GM04503 (cell line): ENCODE data around the gene PTPN6.
A peak's percentile ranks its signal among the peaks of the same experiment; 100 is the strongest.

Experiments
- DNase-seq: peaks from one replicate; pipeline ENCODE4 v3.0.0-alpha.2; 2012; ENCODE audit warnings: low read depth

PTPN6 gene

DNA sequence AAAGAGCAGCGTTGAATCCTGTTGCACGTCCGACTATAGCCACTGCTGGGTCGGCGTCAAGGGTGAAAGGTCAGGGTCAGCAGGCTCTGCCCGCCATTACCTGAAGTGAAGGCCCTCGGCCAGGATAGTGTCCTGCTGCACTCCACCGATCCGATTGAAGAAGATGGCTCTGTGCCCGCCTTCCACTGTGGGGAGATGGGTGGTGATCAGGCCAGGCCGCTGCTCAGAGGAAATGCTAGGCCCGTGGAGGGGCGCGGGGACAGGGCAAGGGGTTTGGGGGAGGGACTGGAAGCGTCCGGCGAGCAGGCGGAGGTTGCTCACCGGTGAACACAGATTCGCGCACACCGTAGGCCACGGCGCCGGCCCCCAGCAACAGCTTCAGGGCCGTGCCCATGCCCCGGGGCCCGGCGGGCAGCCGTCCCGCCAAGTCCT is 19.0 kb downstream of the PTPN6 start:
- DNase-seq = no peak

DNA sequence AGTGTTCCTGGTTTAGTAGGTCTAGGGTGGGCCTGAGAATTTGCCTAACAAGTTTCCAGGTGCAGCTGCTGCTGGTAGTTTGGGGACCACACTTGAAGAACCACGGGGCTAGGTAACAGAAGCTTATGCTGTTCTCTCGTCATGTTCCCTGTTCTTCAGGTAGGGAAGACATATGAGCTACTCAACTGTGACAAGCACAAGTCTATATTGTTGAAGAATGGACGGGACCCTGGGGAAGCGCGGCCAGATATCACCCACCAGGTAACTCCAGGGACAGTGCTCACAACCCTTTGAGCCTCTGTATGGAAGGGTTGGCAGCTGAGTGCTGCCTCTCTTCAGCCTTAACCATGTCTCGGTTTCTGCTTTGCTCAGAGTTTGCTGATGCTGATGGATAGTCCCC is 23.0 kb downstream of the PTPN6 start:
- no peak for DNase-seq

DNA sequence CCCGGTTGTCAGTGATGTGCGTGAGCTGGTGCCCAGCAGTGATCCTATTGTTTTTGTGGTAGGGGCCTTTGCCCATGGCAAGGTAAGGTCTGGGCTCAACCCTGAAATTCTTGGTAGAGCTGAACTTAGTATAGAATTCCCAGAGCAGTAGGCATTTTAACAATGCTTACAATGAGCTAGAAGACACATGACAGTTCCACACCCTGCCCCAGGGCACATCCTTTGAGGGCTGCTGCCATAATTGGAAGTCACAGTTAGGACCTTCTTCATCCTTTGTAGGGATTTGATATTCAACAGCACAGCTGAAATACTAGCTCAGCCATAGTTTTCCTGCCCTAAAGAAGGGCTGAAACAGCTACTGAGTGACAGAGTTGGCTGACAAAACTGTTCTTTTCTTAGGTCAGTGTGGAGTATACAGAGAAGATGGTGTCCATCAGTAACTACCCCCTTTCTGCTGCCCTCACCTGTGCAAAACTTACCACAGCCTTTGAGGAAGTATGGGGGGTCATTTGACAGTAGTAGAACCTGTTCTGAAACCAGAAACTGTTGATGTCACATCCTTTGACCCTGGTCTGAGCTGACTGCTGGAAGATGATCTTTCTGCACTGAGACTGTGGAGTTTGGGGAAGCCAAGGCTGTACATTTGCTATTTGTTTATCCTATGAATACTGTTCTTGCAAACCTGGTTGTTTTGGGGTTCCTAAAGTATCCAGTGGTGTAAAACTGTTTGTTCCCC is 24.3 kb downstream of the PTPN6 start:
- DNase-seq = no peak

DNA sequence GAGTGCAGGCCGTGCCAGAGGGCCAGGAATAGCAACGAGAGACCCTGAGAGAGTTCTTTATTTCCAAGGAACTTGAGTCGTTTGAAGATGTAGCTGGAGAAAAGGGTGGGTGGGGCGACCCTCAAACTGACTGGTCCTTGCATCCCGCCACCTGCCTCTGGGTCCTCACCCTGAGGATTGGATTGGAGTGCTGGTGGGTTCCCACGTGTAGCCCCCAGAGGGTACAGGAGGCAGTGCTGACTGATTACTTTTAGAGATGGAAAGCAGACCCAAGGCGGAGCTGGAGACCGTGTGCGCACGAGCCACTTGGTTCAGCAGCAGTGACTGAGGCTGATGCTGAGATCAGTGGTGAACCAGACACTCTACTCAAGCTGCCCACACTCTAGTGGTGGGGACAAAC is 26.5 kb downstream of the PTPN6 start:
- DNase-seq = no peak

DNA sequence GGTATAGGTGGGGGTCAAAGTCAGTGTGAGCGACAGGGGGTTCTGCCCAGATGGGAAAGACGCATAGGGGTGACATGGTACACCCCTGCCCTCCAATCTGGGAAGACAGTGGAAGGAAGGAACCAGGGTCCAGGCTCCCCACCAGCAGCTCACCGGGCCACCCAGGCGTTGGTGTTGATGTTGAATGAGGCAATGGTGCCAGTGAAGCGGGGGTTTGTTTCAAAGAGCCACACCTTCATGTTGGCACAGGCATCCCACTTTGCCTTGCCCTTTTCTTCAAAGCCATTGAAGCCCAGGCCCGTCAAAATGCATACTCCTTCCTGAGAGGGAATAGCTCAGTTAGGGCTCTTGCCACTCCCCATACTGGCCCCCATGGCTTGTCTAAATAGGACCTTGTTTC is 27.0 kb downstream of the PTPN6 start:
- no peak for DNase-seq

DNA sequence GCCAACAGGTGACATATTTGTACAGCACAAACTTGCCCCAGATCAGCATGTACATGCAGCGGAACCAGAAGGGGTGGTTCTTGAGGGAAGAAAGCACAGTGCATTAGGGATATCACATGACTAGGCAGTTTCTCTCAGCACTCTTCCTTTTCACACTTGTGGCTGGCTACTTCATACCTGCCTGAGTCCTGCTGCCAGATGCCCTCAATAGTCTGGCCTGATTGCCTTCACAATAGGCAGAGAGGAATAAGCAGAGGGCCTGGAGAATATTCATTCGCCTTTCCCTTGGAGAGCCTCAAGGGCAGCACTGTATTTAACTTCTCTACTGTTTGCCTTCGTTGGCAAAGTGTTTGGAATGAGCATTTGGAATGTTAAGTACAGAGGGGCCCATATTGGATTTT is 27.5 kb downstream of the PTPN6 start:
- no peak for DNase-seq

DNA sequence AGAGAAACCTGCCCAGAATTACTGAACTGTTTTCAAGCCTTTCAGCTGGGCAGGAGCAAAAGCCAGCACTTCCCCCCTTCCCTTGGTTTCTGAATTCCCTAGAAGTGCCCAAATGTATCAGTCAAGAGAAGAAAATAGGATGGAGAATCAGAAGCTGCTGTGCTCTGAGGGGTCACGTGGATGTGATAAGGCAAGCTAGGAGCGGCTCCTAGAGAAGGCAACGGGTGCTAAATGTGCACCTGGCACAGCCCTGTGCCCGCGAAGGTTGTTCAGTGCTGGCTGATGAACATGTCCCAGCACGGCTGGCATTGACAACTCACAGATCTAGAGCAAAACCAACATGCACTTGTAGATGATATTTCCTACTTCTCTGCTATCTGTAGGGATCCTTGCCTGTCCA is 27.9 kb downstream of the PTPN6 start:
- no peak for DNase-seq

DNA sequence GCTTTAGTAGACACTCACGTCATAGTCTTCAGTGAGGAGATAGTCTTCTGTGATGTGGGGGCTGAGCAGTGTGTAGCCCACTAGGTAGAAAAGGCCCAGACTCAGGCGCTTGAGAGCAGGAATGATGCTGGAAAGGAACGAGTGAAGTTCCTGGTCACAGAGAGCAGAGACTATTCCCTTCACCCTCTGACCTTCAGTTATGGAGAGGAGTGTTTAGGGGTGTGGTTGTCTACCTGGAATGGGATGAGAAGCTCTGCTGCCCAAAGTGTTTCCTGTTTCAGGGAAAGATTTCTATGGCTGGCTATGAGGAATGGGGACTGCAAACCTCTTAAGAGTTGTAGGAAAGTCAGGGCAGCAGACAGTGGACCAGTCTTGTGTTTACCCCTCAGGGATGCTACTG is 28.3 kb downstream of the PTPN6 start:
- no peak for DNase-seq

DNA sequence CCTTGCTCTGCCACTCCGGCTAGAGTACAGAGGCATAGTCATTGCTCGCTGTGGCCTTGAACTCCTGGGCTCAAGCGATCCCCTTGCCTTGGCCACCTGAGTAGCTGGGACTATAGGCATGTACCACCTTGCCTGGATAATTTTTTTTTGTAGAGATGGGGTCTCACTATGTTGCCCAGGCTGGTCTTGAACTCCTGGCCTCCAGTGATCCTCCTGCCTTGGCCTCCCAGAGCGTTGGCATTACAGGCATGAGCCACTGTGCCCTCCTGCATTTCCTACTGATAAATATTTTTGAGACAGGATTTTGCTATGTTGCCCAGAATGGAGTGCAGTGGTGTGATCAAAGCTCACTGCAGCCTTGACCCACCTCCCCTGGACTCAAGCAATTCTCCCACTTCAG is 28.9 kb downstream of the PTPN6 start:
- no peak for DNase-seq

DNA sequence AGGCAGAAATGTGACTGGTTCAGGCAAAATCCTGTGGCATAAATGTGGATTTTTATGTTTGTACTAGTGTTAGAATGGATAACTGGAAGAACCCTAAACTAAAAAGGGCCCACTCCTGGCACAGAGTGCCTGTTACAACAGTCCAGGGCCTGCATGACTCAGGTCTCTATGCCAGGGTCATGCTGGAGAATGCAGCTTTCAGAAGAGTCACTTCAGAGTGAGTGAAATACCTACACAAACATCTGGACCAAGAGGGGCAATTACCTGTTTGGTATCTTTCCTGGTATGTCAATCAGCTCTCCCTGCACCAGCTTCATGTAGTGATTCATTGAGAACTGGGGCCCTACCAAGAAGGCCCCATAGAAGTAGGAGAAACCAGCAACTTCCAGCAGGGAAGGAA is 29.6 kb downstream of the PTPN6 start:
- DNase-seq = no peak

DNA sequence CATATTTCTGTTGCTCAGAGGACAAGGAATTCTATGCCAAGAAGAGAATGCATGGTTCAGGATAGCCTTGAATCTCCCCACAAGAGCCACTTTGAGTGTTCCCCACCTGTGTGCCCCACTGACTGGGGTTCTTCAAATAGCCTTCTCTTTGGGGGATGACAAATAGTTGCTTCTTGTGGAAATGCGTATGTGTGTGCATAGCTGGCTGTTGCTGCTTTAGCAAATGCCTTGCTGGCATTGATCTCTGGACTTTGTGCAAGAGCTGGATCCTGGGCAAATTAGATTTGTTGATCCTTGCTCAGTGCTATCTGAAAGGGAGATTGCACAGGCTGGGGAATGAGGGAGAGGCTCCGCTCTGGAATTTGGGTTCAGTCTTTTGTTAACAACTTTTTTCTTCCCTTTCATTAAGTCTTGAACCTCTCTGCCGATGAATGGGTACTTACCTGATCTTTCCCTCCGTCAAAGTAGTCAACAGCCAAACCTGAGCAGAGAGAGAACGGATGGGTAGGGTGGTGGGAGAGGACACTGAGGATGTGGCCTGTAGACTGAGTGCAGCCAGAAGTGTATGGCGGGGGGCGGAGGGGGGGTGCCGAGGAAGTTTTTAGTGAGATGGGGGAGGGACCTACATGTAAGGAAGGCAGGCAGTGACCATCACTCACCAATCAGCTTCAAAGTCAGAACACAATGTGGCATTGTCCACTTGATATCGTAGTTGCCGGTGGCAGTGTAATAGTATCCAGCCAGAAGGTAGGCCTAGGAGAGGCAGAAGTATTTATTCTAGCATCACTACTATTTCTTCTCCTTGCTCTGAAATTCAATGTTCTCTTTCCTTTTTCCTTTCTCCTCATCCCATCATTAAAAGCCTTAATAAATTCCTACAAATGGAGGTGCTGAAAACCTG is 30.2 kb downstream of the PTPN6 start:
- no peak for DNase-seq

DNA sequence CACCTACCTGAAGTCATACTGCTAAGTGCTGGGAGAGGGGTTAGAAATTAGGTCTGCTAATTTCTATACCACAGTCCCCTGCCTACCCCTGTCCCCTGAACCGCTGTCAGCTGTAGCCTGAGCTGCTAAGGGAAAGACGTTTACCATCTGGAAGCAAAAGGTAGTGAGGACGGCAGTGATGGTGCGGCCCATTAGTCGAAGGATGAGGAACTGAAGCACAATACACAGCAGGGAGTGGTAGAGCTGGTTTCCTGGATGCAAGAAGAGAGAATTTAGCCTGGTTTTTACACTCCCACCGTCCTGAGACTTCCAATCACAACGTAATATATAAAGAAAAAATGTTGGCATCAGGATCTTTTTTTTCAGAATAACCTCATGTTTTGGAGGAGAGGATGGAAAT is 31.4 kb downstream of the PTPN6 start:
- DNase-seq = no peak

DNA sequence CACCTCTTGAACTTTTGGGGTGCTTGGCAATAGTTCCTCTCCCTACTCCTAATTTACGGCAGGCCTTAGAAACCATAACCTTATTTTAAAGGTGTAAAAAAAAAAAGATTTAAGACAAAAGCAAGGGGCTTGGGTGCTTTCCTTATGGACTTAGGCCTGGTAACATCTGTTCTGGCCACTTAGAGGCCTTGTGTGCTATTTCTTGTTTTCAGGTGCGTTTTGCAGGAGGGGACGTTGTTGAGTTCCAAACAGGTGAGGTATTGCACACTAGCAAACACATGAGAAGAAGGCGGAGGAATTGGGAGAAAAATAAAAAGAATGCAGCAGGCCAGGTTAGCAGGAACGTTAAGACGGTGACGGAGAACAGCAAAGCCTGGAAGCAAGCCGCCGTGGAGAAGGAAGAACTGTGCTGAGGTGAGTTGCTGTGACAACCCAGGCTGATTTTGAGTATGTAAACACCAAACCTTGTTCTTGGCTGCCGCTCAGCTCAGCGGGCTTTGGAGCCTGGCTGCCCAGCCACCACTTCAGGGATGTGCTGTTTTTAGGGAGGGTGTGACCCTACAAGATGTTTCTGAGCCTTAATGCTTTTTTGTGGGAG is 36.9 kb downstream of the PTPN6 start:
- DNase-seq = no peak

DNA sequence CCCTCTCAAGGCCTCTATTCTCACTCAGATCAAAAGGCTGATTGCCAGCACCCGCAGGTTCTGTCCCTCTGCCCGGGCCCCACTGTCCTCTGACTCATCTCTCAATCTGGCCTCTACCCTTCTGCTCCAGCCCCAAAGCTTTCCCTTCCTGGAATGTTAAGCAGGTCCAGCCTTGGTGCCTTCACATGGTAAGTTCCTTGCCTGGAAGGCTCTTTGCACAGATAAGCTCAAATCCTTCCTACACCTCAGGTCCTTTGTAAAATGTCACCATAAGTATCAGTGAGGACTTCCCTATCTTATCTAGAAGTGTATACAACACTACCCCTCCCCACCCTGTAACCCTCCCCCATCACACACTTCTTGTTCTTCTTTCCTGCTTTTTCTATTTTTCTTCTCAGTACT is 44.9 kb downstream of the PTPN6 start:
- DNase-seq = peak; percentile 52

DNA sequence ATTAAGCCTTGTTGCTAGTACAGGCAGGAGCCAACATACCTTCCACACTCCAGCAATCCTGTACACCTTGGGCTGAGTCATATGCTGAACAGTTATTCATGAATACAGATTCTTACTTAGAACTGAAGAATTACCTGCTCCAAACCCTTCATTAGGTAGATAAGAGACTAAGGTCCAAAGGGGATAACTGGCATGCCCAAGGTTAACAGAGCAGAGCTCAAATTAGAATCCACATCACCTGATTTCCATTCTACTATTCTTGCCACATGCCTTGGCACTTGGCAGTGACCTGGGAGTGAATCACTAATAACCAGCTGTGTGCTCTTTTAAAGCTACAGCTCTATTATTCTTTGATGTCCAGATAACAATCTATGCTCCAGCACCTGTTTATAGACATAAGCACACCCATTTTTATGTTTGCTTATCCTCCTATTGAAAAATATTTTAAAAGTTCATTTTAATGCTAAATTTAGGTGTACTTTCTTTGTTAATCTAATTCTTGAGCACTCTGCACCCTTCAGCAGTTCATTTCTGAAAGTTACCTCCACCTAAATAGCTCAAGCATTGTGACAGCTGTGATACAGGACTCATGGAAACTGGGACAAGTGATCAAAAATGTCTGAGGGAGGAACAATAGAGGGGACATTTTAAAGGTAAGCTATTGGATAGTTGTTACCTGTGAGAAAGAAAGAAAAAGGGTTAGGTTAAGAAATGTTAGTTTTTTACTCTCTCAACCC is 47.7 kb downstream of the PTPN6 start:
- DNase-seq = no peak

DNA sequence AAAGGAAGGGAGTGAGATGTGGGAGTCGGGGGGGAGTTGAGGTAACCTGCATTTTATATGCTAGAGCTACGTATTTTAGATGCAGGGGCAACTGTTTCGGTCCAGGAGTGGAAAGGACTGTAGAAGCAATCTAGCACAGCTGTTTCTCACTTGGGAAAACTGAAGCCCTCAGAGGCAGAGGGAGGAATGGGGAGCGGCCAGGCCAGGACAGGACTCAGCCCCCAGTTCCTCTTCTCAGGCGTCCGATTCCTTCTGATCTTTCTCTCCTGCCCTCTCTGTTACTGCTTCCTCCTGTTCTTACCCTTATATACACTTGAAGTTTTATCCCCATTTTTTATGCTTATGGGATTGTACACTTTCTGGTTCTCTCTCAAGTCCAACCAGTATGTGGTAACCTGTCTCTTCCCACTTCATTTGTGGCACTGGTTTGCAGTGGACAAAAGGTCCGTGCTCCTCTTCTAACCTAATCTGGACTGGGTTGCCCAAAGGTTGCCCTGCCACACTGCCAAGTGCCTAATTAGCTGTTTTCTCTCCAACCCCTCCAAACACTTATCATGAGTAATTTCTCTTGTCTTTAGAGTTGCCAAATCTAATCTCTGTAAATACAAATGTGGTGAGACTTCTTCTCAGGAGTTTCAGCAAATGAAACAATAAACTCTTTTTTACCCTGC is 50.9 kb downstream of the PTPN6 start:
- no peak for DNase-seq

DNA sequence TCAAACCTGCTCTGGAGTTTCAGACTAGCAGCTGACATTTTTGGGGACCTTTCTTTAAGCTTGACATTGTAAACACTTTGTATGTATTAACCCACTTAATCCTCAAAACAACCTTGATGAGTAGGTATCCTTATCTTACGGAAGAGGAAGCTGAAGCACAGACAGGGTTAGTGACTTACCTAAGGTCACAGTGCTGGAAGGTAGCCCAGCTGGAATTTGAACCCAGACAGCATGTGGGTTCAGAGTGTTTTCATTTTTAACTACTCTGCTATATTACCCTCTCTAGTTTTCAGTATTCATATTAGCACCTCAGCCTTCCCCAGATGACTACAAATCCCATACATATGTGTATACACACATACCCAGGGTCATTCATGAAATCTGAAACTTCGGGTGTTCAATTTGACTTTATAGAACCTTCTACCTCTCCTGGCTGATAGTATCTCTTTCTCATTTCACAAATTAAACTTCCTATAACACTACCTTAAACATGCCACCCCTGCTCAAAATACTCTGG is 53.2 kb downstream of the PTPN6 start:
- no peak for DNase-seq

DNA sequence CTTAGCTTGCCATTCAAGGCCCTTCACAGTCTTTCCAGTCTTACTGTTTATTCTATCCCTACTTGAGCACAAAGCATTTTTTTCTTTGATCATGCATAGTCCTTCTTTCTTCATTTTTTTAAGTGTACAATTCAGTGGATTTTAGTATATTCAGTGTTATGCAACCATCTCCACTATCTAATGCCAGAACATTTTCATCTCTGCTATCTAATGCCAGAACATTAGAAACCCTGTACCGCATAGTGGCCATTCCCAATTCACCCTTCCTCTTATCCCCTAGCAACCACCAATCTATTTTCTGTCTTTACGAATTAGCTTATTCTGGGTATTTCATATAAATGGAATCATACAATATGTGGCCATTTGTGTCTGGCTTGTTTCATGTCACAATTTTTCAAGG is 53.7 kb downstream of the PTPN6 start:
- no peak for DNase-seq

DNA sequence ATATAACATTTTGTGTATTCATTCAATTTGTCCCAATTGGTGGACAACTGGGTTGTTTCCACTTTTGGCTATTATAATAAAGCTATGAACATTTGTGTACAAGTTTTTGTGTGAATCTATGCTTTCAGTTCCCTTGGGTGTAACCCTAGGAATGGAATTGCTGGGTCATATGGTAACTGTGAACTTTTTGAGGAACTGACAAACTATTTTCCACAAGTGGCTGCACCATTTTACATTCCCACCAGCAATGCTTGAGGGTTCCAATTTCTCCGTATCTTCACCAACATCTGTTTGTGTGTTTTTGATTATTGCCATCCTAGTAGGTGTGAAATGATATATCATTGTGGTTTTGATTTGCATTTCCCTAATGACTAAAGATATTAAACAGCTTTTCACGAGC is 54.2 kb downstream of the PTPN6 start:
- DNase-seq = no peak

DNA sequence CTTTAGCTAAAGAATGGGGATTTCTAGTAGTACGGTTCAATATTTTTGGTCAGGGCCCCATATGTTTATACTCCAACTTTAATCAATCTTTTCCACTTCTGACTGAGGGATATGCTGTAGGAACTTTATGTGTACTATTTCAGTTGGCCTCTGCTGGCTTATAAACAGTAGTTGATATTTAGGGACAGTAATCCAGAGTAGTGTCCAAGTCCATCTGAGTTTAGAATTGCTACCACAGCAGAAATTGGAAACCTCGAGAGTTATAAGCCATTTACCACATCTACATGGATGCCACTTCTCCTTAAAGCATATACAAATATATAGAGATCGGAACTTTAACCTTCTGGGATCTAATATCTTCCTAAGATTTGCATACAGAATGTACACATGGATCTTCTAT is 55.5 kb downstream of the PTPN6 start:
- no peak for DNase-seq

DNA sequence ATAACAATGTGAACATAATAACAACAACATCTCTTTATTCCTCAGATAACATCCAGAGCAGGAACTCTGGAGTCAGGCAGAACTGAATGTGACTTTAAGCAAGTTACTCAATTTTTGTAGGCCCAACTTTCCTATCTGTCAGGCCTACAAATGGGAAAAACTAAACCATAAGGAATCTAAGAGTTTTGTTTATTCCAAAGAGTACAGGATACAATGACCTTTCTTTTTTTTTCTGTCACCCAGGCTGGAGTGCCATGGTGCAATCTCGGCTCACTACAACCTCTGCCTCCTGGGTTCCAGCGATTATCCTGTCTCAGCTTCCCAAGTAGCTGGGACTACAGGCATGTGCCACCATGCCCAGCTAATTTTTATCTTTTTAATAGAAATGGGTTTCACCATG is 57.7 kb downstream of the PTPN6 start:
- no peak for DNase-seq

DNA sequence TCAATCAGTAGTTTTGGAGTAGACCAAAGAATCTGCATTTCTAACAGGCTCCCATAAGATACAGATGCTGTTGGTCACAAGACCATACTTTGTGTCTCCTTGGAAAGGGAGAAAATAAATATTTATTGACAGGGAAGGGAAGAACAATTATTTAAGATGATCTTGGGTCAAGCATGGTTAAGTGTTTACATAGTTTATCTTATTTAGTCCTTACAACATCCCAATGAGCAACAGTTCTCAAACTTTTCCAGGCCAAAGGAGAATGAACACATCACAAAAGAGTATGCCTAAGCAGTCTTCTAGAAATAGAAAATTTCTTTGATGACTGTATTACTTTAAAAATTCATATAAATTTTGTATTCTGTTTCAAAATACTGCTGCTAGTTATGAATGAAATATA is 58.4 kb downstream of the PTPN6 start:
- no peak for DNase-seq
